Parathyroid adenoma (tissue), 2 donors: ENCODE measurements around the gene FKBP7.

ENCODE experiments used
- H2AFZ ChIP-seq: fragments of 300-600 bp; sonication (generic); one replicate; pipeline ENCODE4 v1.7.0; 2017; ENCODE audit warnings: antibody characterized with exemption, mild to moderate bottlenecking
- H3K27ac ChIP-seq: fragments of 300-600 bp; sonication (generic); one replicate; pipeline ENCODE4 v1.7.0; 2017
- H3K27me3 ChIP-seq: fragments of 300-600 bp; sonication (generic); one replicate; pipeline ENCODE4 v1.7.0; 2017; ENCODE audit warnings: low read length; ENCODE audit not compliant: control insufficient read depth, insufficient read depth
- H3K36me3 ChIP-seq: fragments of 300-600 bp; sonication (generic); one replicate; pipeline ENCODE4 v1.7.0; 2017; ENCODE audit warnings: low read length; ENCODE audit not compliant: control insufficient read depth, insufficient read depth
- H3K4me1 ChIP-seq: fragments of 300-600 bp; sonication (generic); one replicate; pipeline ENCODE4 v1.7.0; 2017; ENCODE audit warnings: control low read depth
- H3K4me2 ChIP-seq: fragments of 300-600 bp; sonication (generic); one replicate; pipeline ENCODE4 v1.7.0; 2017; ENCODE audit warnings: low read length
- H3K4me3 ChIP-seq: fragments of 300-600 bp; sonication (generic); one replicate; pipeline ENCODE4 v1.7.0; 2017; ENCODE audit warnings: low read depth, low read length
- H3K79me2 ChIP-seq: fragments of 300-600 bp; sonication (generic); one replicate; pipeline ENCODE4 v1.7.0; 2017; ENCODE audit warnings: control low read depth
- H3K9ac ChIP-seq: fragments of 300-600 bp; sonication (generic); one replicate; pipeline ENCODE4 v1.7.0; 2017; ENCODE audit warnings: mild to moderate bottlenecking
- H3K9me3 ChIP-seq: fragments of 300-600 bp; sonication (generic); one replicate; pipeline ENCODE4 v1.7.0; 2017; ENCODE audit warnings: low read length; ENCODE audit not compliant: control insufficient read depth
- TF ChIP-seq, protein P1 (sequence below): fragments of 300-600 bp; sonication (generic); IDR thresholded peaks from one replicate; pipeline ENCODE4 v1.7.0; 2017; ENCODE audit warnings: antibody characterized with exemption, mild to moderate bottlenecking
- donor health status: primary hyperparathyroidism.

The FKBP7 gene

DNA sequence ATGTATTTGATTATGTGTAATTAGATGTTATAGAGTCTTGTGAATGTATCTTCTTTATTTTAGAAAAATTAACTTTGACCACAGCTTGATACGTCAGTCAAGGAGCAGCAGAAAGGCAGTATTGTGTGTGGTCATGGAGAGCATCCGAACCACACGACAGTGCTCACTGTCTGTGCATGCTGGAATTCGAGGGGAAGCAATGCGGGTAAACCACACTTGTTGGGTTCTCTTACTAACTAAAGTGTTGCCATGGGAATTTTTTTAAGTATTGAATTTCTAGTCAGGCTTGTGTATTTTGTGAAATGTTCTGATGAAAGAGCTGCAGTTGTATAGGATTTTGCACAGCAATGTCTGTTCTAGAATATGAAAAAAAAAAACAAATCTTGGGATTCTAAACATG, 22.5 kb downstream of the FKBP7 start:
- Histone ChIP-seq H3K27ac (no peak overlapping the region), H3K4me3 (no peak overlapping the region), H3K9ac (no peak overlapping the region), H3K4me1 (peaks cover 4% of the 10 kb centered on the region), H3K9me3 (no peaks in the 10 kb centered on the region), H2AFZ (no peak overlapping the region), H3K36me3 (no peaks in the 10 kb centered on the region), H3K4me2 (no peak overlapping the region), H3K27me3 (no peaks in the 10 kb centered on the region), H3K79me2 (no peaks in the 10 kb centered on the region)
- TF ChIP-seq, protein P1, sequence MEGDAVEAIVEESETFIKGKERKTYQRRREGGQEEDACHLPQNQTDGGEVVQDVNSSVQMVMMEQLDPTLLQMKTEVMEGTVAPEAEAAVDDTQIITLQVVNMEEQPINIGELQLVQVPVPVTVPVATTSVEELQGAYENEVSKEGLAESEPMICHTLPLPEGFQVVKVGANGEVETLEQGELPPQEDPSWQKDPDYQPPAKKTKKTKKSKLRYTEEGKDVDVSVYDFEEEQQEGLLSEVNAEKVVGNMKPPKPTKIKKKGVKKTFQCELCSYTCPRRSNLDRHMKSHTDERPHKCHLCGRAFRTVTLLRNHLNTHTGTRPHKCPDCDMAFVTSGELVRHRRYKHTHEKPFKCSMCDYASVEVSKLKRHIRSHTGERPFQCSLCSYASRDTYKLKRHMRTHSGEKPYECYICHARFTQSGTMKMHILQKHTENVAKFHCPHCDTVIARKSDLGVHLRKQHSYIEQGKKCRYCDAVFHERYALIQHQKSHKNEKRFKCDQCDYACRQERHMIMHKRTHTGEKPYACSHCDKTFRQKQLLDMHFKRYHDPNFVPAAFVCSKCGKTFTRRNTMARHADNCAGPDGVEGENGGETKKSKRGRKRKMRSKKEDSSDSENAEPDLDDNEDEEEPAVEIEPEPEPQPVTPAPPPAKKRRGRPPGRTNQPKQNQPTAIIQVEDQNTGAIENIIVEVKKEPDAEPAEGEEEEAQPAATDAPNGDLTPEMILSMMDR: no peak

DNA sequence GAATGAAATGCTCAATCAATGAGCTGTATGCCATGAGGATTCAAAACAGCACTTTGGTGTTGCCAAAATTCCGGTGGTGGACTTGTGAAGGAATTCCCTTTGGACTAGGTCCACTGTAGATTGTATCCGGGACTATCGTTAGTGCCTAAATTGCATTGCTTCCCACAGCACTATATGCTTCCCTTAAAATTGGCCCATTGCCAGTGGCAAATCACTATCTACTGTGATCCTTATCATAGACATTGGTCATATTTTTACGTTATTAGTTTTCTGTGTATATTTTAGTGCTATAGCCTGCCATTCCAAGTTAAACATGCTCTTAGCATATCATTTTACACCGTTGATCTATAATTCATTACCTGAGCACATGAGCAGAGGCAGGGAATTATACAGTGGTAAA, 25.5 kb downstream of the FKBP7 start:
- H3K4me3 ChIP-seq: no peak overlapping the region
- H3K9me3 ChIP-seq: no peaks in the 10 kb centered on the region
- peaks cover 19% of the 10 kb centered on the region for H3K4me1 ChIP-seq
- H3K79me2 ChIP-seq: no peaks in the 10 kb centered on the region
- TF ChIP-seq, protein P1: no peak
- no peaks in the 10 kb centered on the region for H3K36me3 ChIP-seq
- H3K27me3 ChIP-seq: no peaks in the 10 kb centered on the region
- no peak overlapping the region for H3K9ac ChIP-seq
- no peak overlapping the region for H3K27ac ChIP-seq
- peak overlapping the region; percentile 57 for H2AFZ ChIP-seq
- no peak overlapping the region for H3K4me2 ChIP-seq

DNA sequence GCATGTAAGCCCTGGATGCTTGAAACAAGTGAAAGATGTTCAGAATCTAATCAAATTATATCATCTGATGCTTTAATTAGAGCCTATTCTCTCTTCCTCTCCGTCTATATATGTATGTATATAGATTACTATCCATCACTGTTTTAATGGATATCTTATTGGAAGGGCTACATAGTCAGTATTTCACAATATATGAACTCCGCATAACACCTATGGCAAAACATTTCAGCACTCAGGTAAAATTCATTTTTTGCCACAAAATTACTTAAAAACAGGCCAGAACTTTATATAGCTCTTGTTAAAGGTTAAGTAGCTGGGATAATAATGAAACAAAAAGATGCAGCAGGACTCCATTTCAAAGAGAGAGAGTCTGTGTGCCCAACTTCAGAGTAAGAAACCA, 26.1 kb downstream of the FKBP7 start:
- no peaks in the 10 kb centered on the region for H3K79me2 ChIP-seq
- no peaks in the 10 kb centered on the region for H3K27me3 ChIP-seq
- TF ChIP-seq, protein P1: no peak
- no peak overlapping the region for H3K9ac ChIP-seq
- no peaks in the 10 kb centered on the region for H3K9me3 ChIP-seq
- no peak overlapping the region for H3K27ac ChIP-seq
- H3K4me1 ChIP-seq: peaks cover 19% of the 10 kb centered on the region
- H3K36me3 ChIP-seq: no peaks in the 10 kb centered on the region
- H3K4me3 ChIP-seq: no peak overlapping the region
- H2AFZ ChIP-seq: peak overlapping the region; percentile 57
- H3K4me2 ChIP-seq: no peak overlapping the region

DNA sequence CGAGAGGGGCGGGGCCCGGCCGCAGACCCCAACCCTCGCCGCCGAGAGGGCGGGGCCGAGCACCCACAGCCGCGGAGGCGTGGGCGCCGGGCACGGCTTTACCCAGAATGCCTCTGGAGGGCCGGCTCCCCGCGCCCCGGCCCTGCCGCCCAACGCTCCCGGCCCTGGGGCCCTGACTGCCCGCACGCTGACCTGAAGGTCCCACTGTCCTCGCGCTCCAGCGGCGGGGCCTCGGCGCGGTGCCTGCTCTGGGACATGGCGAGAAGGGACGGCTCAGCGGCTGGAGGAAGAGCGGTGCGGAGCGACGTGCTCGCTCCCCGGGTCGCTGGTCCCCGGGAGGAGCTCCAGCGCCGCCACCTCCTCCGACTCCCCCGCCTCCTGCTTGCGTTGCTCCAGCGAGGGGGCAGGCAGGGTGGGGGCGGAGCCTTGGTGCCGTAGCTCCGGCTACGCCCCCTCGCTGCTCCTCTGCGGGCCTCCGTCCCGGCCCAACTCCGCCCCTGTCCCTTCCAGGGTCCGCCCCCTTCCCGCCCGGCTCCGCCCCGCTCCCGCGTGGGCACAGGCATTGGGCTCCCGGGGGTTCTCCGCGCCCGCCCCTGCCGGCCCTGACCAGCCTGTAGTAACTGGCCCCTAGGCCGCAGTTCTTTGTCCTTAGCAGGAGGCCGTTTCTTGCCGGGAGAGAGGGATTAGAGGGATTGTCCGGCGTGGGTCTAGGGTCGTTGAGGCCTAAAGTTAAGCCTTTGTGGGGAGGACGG, 27.4 kb downstream of the FKBP7 start, which contains the start of the genes PJVK and PRKRA:
PJVK (plus strand) TSS at position 605 of the 752 bp plus-strand sequence. CDS start 2,032 bp downstream, outside the sequence.
PRKRA (minus strand) TSS at position 402 of the 752 bp plus-strand sequence; CDS start at position 257, 145 bp downstream.
- peak within 1 kb of the TSS; percentile 97 for H3K27ac ChIP-seq
- peak within 1 kb of the TSS; percentile 92 for H3K9ac ChIP-seq
- peaks cover 19% of the 10 kb centered on the region for H3K4me1 ChIP-seq
- no peaks in the 10 kb centered on the region for H3K9me3 ChIP-seq
- peak within 1 kb of the TSS; percentile 98 for H2AFZ ChIP-seq
- no peaks in the 10 kb centered on the region for H3K27me3 ChIP-seq
- H3K4me2 ChIP-seq: peak within 1 kb of the TSS; percentile 85
- TF ChIP-seq, protein P1: peak; percentile 6
- H3K36me3 ChIP-seq: no peaks in the 10 kb centered on the region
- H3K79me2 ChIP-seq: peaks cover under 1% of the 10 kb centered on the region
- H3K4me3 ChIP-seq: peak within 1 kb of the TSS; percentile 82

DNA sequence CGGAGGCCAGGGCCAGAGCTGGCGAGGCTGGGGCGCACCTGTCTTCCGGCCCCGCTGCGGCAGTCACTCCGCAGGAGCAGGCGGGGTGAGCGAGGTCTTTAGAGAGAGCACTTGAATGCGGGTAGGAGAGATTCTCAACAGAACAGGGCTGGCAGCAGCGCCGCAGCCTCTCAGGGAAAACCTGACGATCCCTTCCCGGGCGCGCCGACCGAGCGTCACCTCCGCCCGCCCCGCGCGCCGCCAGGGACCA, 28.0 kb downstream of the FKBP7 start:
- Histone ChIP-seq H3K79me2 (peaks cover 3% of the 10 kb centered on the region), H3K27ac (peak overlapping the region; percentile 97), H2AFZ (peak overlapping the region; percentile 98), H3K9ac (no peak overlapping the region), H3K4me2 (peak overlapping the region; percentile 55), H3K9me3 (no peaks in the 10 kb centered on the region), H3K27me3 (no peaks in the 10 kb centered on the region), H3K4me1 (peaks cover 19% of the 10 kb centered on the region), H3K36me3 (no peaks in the 10 kb centered on the region), H3K4me3 (peak overlapping the region; percentile 82)
- TF ChIP-seq, protein P1: no peak
